HG03159 (cell line): ENCODE measurements around the gene PPM1F.

ENCODE experiments used
- ATAC-seq: cut with Tn5 transposase; IDR thresholded peaks from one replicate; pipeline ENCODE4 v1.9.1; 2021; ENCODE audit warnings: mild to moderate bottlenecking, moderate library complexity; ENCODE audit not compliant: unreplicated experiment

The PPM1F gene

DNA sequence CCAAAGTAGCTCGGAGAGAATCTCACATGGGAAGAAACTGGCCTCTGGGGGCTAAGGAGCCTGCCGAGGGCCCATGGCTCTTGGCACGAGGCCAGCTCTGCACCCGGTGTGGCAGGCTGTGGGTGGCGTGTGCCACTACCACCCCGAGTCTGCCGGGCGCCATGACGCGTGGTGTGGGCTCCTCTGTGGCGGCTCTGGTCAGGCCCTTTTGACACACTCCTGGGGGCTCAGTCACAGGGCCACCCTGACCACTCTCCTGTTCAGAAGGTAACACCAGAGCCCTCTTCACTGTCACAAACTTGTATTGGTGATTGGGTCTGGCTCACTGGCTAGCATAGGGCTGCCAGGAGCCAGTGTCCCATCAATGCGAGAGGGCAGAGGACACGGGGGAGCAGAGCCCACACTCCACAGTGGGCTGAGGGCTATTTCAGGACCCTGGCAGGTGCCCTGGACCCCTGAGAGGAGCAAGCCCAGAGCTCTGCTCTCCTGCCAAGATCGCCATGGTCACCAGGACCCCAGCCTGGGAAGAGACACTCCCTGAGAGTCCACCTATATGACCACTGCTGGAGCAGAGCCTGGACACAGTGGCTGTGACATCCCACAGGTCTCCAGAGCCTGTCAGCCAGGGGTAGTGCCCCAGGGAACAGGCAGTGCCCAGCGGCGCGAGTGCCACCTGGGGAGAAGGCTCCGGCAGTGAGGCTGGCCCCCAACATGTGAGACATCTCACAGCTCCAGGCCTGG is 8.6 kb upstream of the PPM1F start:
- no peak for ATAC-seq

DNA sequence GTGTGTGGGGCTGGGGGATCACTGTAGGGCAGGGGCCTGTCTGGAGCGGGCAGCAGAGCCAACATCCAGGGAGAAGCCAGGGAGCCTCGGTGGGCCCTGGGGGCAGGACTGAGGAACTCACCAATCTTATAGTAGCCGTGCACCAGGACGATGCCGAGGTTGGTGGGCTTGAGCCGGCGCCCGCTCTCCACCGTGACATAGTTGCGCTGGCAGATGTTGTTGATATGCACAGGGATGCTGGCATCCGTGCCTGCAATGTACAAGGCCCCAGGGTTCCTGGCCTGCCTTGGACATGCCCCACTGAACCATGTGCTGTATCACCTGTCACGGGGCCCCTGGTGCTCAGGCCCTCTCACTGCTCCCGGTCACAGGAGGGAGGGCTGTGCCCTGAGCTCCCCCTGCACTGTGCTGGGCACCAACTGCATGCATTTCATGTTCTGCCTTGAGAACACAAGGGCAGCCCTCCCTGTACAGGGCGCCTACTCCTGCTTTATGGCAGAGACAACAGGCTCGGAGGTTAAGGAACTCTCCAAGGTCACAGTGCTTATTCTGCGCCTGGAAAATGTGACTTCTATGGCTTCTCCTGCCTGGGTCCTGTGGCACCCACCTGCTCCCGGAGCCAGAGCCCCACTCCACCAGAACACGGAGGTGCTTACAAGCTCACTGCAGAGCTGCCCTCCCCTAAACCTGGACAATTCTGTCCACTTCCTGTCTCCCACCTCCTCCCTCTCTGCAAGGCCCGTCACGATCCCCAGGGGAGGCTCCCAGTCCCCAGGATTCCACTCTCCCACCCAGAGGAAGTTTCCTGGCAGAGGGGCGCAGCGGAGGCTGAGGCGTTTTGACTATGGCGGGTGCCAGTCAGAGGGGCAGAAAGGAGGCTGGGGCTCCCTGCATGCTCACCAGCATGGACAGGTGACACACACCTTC is 7.8 kb upstream of the PPM1F start:
- no peak for ATAC-seq

DNA sequence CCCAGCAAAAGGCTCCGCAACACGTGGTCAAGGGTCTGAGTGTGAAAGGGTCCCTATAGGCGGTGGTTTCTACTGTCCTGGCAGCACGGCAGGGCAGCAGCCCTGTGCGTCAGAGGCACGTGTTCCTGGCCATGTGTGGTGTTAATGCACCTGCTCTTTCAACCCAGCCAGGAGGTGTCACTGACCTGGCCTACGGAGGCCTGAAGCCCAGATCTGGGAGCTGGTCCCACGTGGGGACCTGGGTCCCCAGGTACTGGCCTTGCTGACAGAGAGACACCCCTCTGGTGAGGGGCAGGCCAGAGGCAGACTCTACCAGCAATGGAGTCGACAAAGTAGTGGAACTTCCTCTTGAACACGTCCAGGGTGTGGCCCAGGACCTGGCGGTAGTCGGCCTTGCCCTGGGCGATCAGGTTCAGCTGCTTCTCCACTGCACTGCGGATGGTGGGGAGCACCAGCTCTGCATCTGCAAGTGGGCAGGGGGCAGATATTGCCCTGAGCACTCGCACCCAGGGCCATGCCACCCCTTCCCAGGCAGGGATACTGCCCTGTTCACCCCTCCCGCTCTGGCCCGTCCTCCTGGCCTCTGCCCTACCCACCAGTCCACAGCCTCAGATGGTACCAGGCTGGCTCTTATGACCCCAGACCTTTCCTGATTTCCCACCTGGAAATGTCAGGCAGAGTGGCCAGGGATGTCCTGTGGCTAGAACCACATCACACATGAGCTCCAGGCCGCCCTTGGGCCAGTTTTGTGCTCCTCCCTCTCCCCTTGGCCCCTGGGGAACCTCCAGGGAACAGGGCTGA is 6.8 kb upstream of the PPM1F start:
- no peak for ATAC-seq

DNA sequence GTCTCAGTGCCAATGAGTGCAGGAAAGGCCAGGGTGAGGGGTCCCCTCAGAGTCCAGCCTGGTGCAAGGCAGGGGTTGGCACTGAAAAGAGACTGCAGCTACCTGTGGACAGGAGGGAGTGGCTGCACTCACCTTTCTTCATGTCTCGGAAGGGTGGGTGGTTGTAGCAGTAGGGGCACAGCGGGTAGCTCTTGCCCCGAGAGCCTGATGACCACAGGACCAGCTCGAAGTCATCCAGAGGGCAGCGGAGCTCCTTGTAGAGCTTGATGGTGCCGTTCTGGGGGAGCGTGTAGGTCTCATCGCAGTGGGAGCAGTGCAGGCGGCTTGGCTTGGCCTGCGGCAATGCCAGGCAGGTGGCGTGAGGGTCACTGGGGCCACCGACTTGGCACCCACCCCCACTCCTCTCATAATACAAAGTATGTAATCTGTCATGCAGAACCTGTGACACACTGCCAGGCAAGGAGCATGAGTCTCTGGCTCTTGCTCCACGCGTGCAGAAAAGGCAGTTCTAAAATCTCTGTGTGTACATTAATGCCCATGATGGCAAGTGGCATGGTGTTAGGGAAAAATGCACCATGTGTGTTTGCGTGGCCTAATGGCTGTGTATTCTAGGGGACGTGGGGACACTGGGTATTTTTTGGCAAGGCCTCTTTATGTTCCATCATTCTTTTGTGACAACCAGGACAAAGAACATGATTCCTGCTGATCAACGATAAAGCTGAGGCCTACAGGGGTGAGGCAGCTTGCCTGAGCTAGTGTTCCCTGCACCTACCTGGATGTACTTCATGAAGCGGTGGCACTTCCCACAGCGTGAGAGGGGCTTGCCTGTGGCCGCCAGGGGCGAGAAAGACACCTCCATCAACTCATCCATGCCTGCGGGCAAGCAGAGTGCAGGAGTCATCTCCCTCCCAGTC is 6.0 kb upstream of the PPM1F start:
- ATAC-seq: no peak

DNA sequence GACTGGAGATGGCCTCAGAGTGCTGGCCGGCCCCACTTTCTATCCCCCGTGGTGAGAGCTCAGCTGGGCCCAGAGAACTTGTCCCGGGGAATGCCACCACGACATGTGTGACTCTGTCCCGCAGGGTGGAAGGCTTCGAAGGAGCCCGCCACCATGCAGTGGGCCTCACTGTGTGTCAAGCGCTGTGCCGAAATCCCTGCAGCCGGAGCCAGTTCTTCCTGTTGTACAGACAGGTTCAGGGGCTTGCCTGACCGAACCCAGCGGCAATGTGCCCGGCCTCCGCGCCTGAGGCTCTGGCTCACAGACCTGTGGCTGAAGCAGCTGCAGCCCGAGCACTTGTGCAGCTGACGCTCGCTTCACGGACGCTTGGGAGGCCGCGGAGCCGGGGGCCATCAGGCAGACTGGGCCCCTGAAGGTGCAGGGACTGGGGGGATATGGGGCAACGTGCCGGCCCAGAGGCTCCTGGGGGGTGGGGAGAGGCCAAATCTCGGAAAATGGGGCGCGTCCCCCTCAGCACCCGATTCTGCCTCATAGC is 650 bp downstream of the PPM1F start:
- no peak for ATAC-seq

DNA sequence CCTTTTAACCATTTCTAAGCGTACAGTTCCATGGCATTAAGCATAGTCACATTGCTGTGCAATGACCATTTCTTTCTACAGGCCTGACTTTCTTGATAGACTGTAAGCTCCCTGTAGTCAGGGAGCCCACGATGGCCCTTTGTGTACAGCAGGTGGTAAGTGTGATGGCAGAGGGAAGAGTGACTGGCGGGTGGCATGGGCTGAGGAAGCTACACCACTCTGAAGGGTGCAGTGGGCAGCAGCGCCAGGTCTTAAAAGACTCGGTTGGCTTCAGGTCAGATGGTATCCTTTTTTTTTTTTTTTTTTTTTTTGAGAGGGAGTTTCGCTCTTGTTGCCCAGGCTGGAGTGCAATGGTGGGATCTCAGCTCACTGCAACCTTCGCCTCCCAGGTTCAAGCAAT is 1.6 kb downstream of the PPM1F start:
- ATAC-seq: no peak

DNA sequence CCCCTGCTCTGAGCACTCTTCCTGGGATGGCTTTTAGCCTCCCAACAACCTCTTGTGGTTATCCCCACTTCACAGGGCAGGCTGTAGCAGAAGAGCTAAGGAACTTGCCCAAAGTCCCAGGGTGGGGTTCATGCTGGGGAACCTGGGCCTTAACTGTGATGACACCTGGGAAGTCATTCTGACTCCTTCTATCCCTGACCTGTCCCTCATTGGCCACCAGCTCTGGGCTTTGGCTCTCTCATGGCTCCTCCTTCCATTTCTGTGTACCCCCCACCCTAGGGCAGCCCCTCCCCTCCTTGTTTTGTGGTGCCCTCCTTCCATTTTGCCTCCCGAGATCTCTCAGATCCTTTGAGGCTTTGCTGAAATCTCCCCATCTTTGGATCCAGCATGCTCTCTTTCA is 2.7 kb downstream of the PPM1F start:
- no peak for ATAC-seq

DNA sequence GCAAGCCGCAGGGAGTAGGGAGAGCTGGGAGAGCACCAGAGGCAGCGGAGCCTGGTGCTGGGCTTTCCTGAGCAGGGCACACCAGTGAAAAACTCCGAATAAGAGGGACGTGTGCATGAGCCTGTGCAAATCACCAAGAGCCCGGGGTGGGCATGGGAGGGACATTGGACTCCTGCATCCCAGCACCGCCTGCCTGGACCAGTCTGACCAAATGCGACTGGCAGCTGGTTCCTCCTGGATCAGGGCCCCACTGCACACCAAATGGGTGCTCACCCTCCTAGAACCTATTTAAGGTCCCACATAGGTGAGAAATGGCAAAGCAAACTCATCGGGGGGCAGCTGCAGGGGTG is 3.1 kb downstream of the PPM1F start:
- ATAC-seq: no peak

DNA sequence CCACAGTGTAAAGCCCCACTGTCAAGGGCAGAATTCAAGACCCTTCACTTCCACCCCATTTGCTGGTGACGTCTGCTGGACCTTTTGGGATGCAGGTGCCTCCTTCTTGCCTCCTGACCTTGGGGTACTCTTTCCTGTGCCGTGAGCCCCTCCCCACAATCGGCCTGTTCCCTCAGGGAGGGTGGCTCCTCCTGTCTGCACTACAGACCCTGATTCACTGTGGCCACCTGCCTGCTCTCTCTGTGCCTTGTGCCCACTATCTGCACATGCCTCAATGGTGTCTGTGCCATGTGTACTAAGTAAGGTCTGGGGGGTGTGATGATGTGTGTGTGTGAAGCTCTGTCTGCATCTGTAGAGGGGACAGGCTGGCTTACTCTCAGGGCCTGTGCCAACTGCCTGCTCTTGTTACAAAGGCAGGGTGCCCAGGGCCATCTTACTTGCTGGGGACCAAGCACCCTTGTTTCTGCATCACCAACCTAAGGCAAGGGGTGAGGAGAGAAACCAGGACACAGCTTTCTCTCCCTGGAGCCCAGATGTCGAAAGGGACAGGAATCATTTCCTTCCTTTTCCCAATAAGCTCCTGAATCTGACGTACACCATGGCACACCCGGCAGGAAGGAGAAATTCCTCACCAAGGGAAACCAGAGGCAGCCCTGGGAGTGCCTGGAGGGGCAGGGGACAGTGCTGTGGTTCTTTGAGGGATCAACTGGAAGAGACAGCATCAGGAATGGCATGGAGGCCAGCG is 3.7 kb downstream of the PPM1F start:
- no peak for ATAC-seq

DNA sequence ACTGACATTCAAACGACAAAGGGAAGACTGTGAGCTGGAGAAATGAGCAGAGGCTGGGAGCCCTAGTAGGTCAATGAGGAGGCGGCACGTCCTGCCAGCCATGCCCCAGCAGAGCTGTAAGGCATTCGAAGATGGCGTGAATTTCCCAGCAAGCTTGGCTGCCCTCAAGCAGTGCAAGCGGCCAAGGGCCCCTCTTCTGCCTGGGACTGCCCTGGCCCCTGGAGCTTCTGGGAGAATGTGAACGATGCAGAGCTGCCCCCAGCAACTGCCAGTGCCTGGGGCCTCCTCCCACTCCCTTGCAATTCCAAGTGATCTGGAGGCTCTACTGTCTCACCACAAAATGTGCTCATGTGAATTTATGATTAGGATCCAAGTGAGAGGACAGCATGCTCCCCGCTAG is 4.3 kb downstream of the PPM1F start:
- ATAC-seq: no peak

DNA sequence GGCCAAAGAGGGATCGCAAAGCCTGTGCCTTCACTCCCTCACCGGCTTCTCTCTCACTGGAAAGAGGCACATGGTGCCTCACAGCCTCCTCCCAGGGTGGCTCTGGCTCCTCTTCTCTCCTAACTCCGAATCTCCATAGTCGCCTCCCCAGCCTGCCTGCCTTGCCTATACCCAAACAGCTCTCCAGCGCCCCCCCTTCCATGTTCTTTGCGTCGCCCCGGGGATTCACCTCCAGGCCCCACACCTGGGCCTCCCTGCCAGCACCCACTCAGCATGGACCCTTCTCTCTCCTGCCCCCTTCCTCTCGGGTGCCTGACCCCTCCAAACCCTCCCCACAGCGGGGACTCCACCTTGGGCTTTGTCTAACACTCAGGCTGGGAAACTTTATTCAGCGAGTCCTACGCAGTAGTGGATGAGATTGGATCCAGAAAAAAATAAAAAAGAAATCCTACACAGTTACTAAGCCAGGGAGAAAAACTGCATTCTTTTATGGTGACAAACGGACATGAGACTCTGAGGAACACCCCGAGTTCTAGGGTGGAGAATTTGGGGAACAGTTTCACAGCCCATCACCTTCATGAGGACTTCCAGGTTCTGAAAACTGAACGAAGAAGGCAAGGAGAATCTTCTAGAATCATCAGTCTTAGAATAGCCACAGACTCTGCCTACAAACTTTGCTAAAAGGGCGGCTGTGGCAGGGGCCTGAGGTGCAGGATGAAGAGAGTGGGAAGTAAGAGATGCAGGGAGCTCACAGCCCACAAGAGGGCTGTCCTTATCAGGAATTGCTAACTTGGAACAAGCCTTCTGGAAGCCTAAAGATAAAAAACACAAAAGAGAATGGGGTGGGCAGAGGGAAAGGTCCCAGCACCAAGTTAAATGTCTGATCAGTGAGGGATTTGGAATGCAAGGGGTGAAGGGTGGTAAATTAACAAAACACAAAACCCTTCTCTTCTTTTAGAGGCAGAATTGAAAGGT is 5.3 kb downstream of the PPM1F start:
- ATAC-seq: no peak

DNA sequence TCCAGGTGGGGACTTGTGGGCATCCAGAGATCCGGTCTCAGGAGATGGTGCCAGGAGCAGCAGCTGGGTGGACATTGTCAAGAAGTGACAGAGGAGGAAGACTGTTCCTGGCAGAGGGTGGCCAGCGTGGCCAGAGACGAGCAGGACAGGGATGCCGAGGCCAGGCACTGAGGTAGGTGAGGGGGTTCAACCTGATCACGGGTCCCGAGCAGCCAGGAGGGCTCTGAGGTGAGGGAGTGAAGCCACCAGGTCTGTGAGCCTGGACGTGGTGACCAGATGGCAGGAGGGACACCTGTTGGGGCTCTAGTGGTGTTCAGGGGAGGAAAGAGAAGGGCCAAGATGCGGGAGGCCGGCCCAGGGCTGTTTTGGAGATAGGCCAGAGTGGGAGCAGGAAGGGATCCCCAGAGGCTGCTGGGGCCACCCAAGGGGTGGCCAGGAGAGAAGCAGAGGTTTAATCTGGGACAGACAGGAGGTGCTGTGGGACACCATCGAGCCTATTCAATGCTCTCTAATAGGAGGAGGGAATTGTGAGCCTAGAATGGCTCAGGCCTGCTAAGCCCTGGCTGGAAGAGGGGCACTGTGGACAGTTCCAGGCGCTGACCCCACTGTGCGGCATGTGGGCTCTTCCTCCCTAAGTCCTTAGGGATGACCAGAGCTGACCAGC is 6.3 kb downstream of the PPM1F start:
- no peak for ATAC-seq

DNA sequence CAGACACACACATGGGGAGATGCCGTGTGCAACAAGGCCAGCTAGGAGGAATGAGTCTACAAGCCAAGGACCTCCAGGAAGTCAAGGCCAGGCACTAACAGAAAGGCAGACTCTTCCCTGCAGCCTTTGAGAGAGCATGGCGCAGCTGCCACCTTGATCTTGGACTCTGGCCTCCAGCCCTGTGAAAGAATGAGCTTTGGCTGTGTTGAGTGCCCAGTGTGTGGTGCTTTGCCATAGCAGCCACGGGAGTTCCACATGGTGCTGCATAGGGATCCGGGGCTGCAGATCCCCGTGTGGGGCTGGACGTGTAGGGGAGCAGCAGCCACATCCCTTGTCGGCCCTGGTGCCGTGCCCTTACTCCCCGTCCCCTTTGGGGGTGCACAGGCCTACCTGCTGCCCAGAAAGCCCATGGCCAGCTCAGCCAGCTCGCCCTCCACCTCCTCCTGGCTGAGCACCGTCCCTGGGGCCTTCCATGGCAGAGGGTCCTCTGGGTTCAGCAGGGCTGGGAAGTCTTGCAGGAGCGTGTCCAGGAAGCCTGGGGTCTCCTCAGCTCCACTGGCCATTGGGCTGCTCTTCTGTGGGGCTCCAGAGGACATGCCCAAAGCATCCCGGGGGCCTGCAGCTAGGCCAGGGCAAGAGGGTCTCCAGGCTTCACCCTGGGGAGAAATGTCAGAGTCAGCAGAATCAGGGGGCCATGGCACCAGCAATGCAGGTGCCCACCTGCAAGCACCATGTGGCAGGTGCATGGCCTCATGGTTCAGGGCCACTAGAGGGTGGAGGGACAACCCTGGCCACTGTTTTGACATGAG is 7.0 kb downstream of the PPM1F start:
- no peak for ATAC-seq

DNA sequence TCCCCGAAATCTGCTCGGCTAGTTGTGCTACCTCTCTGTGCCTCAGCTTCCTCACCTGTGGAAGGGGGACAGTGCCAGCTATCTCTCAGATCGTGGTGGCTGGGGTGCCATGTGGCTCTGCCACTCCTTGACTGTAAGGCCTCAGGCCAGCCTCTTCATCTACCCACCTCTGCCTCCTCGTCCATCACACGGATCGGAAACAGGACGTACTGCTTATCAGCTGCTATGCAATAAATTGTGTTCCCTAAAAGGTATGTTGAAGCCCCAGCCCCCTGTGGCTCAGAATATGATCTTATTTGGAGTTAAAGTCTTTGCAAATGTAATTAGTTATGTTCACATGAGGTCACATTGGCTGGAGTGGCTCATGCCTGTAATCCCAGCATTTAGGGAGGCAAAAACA is 7.8 kb downstream of the PPM1F start:
- ATAC-seq: no peak

DNA sequence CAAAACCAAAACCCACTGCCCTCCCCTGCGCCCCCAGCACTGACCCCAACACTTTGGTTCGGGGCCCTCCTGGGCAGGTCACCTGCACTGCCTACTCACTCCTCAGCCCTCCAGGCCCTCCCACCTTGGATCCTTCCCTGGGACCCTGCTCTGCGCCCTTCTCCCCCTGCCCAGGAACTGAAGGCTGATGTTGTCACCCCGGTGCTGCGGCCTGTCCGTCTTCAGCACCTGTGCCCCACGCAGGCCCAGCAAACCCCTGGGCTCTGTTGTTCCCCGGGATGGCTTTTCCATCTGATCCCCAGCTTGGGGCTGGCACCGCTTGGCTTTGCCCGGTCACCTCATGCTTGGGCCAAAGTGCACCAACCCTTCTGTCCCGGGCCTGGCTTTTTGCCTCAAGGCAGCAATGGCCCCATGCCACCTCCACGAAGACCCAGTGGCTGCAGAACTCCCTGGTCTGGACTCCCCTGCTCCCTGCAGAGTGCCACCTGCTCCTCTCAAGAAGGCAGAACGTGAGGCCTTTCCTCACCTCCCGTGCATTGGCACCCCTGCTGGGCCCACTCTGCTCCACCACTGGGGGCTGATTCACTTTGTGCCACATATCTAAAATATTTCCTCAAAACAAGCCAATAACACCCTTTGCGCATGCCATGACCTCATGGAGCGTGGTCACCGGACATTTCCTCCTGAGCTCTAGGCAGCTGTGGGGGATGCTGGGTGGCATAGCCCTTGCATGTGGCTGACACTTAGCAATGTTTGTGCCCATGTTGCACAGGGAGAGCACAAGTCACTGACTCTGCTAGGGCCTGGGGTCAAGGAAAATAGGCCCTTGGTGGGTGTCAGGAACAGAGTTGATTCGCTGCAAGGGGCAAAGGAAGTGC is 8.8 kb downstream of the PPM1F start:
- ATAC-seq: no peak
